ENCODE data around the gene FSTL3.
"Not testable (repeated sequence)": the region's sequence is repeated elsewhere in the genome, so short reads cannot be mapped to it uniquely, and the experiment has no call there.

Gene FSTL3

GRCh38 chr19:682678-683320 lies 6.6 kb downstream of the FSTL3 start:
- no peak for DNase-seq

GRCh38 chr19:685454-685931 lies 9.3 kb downstream of the FSTL3 start:
- DNase-seq: no peak

DNA sequence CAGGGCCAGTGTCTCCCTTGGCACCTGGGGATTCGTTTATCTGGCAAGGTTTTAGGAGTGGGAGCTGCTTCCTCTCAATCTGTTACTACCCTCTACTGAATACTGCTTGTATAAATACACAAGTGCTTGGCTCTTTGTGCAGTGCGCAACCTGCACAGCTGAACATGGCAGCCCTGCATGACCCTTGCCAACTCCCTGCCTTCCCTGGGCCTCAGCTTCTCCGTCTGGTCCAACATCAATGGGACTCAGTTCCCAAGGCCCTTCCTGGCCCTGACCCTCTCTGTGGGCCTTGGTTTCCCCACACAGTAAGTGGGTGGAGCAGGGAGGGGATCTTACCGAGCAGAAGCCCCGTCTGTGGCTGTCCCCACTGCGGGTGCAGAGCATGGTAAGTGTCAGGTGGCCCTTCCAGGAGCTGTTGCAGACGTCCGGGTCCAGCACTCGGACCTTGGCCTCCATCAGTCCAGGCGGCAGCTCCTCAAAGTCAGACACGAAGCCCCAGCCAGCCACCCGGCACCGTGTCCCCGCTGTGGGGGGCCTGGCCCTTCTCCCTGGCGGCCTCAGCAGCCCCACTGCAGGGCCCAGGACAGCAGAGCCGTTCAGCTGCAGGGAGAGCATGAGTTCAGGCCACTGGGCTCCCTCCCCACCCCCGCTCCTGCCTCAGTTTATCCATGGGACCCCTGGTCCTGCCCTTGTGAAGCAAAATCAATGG lies 10.6 kb downstream of the FSTL3 start:
- DNase-seq: no peak

DNA sequence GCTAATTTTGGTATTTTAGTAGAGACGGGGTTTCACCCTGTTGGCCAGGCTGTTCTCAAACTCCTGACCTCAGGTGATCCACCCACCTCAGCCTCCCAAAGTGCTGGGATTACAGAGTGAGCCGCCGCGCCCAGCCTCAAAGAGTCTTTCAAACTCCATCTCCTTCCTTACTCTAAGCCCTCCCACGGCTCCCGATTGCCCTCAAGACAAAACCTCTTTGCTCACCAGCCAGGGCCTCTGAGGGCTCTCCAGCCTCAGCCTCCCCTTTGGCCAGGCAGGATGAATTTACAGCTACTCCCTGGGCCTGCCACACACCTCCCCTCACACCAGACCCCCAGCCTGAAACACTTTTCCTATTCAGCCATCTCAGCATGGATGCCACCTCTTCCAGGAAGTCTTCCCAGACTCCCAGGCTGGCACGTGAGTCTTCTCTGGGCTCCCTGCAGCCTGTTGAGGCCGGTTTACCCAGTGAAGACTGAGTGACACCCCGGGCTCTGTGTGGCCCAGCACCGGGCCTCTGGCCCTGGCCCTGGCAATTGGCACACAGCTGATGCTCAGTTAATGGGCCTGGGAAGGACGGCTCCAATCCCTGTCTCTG lies 11.5 kb downstream of the FSTL3 start:
- DNase-seq: no peak

- DNase-seq: no peak
These were observed 12.0 kb downstream of the FSTL3 start for GRCh38 chr19:688214-688613.

- no peak for DNase-seq
These were observed 12.8 kb downstream of the FSTL3 start for GRCh38 chr19:688992-689391.

GRCh38 chr19:690203-690602 lies 14.0 kb downstream of the FSTL3 start:
- no peak for DNase-seq

DNA sequence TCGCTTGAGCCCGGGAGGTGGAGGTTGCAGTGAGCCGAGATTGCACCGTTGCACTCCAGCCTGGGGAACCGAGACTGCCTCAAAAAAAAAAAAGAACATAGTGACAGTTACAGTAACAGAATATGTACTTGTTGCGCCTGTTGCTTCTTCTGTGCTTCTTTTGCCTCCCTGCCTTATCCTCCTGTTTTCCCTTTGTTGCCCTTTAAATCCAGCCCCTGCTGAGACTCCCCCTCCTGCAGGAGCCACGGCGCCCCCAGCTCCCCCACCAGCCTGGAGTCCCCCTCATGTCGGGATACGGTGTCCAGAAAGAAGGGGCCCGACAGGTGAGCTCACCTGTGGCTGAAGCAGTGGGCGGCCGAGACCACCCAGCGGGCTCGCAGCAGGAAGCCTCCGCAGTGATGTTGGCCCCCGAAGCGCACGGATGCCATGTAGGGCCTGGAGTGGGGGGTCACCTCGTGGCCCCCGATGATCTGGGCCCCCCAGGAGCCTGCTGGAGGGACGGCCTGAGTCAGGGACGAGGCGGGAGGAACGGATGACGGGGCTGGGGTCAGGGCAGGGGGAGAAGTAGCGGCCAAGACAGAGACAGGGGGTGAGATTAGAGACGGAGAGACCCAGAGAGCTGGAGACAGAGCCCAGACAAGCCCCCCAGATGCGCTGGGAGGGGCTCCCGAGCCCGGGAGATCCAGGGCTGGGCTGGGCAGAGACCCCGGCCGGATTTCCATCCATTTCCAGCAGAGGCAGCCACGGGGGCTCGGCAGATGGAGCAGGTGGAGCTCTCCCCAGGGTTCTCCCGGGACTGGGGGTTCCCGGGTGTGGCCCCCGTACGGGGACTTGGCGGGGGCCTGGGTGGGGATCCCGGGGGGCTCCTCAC lies 18.5 kb downstream of the FSTL3 start:
- no peak for DNase-seq

- DNase-seq: no peak
These were observed 19.3 kb downstream of the FSTL3 start, which contains the start of gene PRSS57 for GRCh38 chr19:695352-695949. Gene PRSS57 (minus strand): TSS chr19:695452. CDS start chr19:695430, 22 bp downstream.

DNA sequence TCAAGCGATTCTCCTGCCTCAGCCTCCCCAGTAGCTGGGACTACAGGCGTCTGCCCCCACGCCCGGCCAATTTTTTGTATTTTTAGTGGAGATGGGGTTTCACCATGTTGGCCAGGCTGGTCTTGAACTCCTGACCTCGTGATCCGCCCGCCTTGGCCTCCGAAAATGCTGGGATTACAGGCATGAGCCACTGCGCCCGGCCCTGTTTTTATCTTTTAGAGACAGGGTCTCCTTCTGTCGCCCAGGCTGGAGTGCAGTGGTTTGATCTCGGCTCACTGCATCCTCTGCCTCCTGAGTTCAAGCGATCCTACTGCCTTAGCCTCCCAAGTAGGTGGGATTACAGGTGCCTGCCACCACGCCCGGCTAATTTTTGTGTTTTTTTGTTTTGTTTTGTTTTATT lies 22.3 kb downstream of the FSTL3 start:
- DNase-seq: not testable (repeated sequence)

DNA sequence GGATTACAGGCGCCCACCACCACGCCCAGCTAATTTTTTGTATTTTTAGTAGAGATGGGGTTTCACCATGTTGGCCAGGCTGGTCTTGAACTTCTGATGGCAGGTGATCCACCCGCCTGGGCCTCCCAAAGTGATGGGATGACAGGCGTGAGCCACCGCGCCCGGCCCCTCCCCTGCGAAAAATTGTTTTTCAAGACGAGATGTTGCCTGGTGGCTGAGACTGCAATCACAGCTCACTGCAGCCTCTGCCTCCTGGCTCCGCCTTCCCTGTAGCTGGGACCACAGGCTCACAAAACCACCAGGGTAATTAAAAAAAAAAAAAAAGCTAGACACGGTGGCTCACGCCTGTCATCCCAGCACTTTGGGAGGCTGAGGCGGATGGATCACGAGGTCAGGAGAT lies 23.7 kb downstream of the FSTL3 start:
- not testable (repeated sequence) for DNase-seq

DNA sequence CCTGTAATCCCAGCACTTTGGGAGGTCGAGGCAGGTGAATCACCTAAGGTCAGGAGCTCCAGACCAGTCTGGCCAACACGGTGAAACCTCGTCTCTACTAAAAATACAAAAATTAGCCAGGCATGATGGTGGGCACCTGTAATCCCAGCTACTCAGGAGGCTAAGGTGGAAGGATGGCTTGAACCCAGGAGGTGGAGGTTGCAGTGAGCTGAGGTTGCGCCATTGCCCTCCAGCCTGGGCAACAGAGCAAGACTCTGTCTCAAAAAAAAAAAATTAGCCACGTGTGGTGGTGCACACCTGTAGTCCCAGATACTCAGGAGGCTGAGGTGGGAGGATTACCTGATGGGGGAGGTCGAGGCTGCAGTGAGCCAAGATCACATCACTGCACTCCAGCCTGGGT lies 26.7 kb downstream of the FSTL3 start:
- not testable (repeated sequence) for DNase-seq

GRCh38 chr19:703329-703650 lies 27.1 kb downstream of the FSTL3 start:
- DNase-seq: no peak

- DNase-seq: peak; percentile 40 to 51
These were observed 27.7 kb downstream of the FSTL3 start for GRCh38 chr19:703651-704446.

GRCh38 chr19:704447-704741 lies 28.2 kb downstream of the FSTL3 start:
- DNase-seq: no peak

GRCh38 chr19:708154-709143 lies 32.3 kb downstream of the FSTL3 start, which contains the start of gene PALM:
Gene PALM (plus strand): TSS chr19:708935. CDS start chr19:709147, 212 bp downstream.
- DNase-seq: no peak

DNA sequence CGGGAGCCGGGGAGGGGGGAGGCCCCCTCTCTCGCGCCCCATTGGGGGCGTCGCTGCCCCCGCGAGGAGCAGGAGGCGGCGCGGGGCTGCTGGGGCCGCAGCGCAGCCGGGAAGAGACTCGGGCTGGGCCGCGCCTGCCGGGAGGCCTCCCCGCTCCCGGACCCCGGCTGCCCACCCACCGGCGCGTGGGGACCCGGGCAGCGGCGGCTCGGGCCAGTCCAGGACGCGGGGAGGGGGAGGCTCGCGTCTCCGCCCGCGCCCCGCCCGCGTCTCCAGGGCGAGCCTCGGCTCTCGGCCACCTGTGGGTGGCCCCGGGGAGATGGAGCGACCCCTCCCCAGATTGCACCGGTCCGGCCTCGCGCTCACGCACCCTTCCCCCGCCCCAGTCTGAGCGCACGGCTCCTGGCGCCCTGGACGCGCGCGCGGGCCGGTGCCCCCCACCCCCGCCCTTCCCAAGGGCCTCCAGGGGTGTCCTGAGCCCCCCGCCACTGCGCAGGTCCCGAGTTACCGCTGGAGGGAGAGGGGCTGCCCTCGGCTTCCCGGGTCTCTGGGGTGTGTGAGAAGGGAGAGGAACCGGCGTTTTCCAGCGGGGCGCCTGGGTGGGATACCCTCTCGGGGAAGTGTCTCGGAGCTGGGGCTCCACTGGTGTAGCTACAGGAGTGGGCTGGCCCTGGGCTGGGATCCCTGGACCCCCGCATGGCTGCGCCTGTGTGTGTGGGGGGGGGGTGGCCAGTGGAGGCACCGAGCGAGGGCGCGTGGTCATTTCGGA lies 33.2 kb downstream of the FSTL3 start:
- no peak for DNase-seq

DNA sequence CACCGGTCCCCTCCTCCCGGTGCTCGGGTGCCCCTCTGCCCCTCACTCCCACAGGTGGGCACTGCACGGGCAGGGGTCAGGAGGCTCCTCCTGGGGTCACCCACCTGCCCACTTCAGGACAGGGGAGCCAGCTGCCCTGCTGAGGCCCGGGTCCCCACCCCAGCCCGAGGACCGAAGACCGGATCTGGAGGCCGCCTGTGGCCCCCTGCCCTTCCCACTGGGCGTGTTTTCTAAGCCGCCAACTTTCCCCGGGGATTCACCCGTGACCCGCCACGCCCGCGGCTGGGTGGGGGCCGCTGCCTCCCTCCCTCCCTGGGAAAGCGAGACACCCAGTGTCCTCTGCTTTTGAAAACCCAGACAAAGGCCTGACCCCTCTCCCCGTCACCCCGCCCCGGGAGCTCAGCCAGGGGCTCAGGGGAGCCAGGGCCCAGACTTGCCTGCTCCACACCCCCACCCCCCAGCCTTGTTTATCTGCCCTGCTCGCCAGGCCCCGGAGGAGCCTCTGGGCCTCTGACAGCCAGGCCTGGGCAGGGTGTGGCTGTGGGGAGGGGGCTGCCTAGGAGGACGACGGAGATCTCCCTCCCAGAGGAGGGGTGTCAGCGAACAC lies 33.9 kb downstream of the FSTL3 start:
- DNase-seq: no peak

GRCh38 chr19:710767-711166 lies 34.6 kb downstream of the FSTL3 start:
- no peak for DNase-seq
